ENCODE results near the gene IP6K1.

The IP6K1 gene

GRCh38 chr3:49792371-49793150 lies 6.2 kb upstream of the IP6K1 start:
- no peak for DNase-seq (ENCODE audit: low read depth)
- TF ChIP-seq, protein P1, sequence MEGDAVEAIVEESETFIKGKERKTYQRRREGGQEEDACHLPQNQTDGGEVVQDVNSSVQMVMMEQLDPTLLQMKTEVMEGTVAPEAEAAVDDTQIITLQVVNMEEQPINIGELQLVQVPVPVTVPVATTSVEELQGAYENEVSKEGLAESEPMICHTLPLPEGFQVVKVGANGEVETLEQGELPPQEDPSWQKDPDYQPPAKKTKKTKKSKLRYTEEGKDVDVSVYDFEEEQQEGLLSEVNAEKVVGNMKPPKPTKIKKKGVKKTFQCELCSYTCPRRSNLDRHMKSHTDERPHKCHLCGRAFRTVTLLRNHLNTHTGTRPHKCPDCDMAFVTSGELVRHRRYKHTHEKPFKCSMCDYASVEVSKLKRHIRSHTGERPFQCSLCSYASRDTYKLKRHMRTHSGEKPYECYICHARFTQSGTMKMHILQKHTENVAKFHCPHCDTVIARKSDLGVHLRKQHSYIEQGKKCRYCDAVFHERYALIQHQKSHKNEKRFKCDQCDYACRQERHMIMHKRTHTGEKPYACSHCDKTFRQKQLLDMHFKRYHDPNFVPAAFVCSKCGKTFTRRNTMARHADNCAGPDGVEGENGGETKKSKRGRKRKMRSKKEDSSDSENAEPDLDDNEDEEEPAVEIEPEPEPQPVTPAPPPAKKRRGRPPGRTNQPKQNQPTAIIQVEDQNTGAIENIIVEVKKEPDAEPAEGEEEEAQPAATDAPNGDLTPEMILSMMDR (conservative IDR thresholded peaks at IDR 0.05; ENCODE audit: low read depth, low read length) = no peak
- no peak overlapping the region for H3K4me3 ChIP-seq (ENCODE audit: low read depth, low read length)

DNA sequence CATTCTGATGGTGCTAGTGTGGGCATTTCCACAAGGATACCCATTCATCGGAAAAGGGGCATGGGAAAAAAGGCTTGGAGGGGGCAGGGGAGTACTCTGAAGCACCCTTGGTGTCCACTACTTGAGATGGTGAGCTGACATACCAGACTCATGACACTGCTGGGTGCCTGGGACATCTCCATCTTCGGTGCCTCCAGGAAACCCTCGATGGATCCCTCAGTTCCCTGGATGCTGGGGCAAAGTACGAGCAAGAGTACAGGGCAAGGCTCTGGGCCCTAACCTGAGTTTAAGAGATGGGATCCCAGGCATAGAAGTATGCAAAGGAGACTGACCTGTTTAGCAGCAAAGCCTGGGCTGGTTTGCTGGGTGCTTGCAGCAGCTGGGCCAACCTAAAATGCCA lies 5.2 kb upstream of the IP6K1 start:
- TF ChIP-seq, protein P1 (conservative IDR thresholded peaks at IDR 0.05; ENCODE audit: low read depth, low read length) = no peak
- DNase-seq (ENCODE audit: low read depth) = no peak
- no peak overlapping the region for H3K4me3 ChIP-seq (ENCODE audit: low read depth, low read length)

DNA sequence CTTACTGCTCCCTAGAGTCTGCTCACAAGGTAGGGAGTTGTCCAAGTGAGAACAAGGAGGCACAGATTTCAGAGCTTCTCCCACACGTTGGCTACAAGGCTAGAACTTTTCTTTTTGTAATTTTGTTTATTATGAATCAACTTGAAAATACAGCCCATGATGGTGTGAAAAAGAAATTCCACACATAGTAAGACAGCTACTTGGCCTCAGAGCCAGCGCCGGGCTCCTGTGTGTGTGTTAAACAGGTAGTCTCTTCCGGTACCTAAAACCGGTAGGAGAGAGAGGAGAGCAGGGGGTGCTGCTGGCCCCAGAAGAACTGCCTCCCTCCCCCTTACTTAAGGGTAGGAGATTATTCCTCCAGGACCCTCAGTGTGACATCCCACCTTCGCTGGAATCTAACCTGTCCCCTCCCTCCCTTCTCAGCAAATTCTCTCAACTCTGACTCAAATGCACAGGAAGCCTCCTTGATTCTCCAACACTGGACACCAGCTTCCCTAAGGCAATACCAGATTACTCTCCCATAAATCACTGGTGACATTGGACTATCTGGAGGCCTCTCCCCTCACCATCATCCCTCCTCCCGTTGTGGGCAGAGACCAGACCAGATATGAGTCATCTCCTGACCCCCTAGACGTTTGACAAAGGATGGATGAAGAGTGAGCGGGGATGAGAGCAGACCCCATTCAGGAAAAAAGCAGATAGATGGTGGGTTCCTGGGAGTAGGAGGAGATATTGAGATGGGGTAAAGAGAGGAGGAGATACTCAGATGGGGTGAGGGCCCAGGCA lies 4.5 kb upstream of the IP6K1 start:
- TF ChIP-seq, protein P1 (conservative IDR thresholded peaks at IDR 0.05; ENCODE audit: low read depth, low read length) = no peak
- H3K4me3 ChIP-seq (ENCODE audit: low read depth, low read length) = no peak overlapping the region

DNA sequence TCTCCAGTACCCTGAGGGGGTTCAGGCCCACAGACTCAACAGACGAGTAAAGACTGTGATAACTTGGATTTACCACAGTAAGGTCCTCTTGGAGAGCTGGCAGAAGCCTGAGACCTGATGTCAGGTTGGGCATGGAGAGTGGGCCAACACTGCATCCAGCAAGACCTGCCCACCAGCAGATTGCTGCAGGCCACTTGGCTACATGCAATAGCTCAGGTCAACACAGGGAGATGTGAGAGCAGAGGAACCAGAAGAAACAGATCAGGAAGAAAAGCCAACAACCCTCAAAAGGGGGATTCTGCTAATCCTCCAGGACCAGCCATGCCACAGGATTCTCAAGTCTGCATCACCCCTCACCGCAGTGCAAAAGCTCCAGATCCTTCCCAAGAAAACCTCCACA lies 1.7 kb upstream of the IP6K1 start:
- TF ChIP-seq, protein P1 (conservative IDR thresholded peaks at IDR 0.05; ENCODE audit: low read depth, low read length) = no peak
- no peak for DNase-seq (ENCODE audit: low read depth)

More for the DNA sequence above, 4.5 kb upstream of the IP6K1 start:
- DNase-seq (ENCODE audit: low read depth) = no peak

GRCh38 chr3:49787536-49787935 lies 1.2 kb upstream of the IP6K1 start:
- no peak overlapping the region for H3K4me3 ChIP-seq (ENCODE audit: low read depth, low read length)

More for the DNA sequence above, 1.7 kb upstream of the IP6K1 start:
- H3K4me3 ChIP-seq (ENCODE audit: low read depth, low read length) = no peak overlapping the region

GRCh38 chr3:49787182-49787464 lies 781 bp upstream of the IP6K1 start:
- no peak for DNase-seq (ENCODE audit: low read depth)
- H3K4me3 ChIP-seq (ENCODE audit: low read depth, low read length) = no peak overlapping the region
- TF ChIP-seq, protein P1 (conservative IDR thresholded peaks at IDR 0.05; ENCODE audit: low read depth, low read length) = no peak

More at GRCh38 chr3:49787536-49787935, 1.2 kb upstream of the IP6K1 start:
- no peak for DNase-seq (ENCODE audit: low read depth)
- TF ChIP-seq, protein P1 (conservative IDR thresholded peaks at IDR 0.05; ENCODE audit: low read depth, low read length) = no peak
